Spinal cord (tissue), 10 donors: Measurements from ENCODE around the gene ZNF280A. TPM values are rescaled to one million over a fixed set of nuclear protein-coding genes. Genes with fewer than 3 reads are reported as not detected.

ENCODE experiments used
- DNase-seq, 6 donors: peaks; one replicate each; pipeline versions ENCODE4 v3.0.0 to v3.0.0-alpha.2; 2013 to 2015; ENCODE audit warnings: low spot score in 6 of 6, low read depth in 4 of 6
- H3K27ac ChIP-seq: one replicate; pipeline ENCODE4 v1.5.1; 2013; ENCODE audit warnings: low read depth, low read length, control low read depth
- H3K27me3 ChIP-seq: one replicate; pipeline ENCODE4 v1.6.1; 2013; ENCODE audit warnings: low read length; ENCODE audit not compliant: control insufficient read depth, insufficient read depth
- H3K36me3 ChIP-seq: one replicate; pipeline ENCODE4 v1.6.1; 2013; ENCODE audit warnings: low read length; ENCODE audit not compliant: control insufficient read depth, insufficient read depth
- H3K4me1 ChIP-seq: one replicate; pipeline ENCODE4 v1.6.1; 2013; ENCODE audit warnings: low read length; ENCODE audit not compliant: control insufficient read depth, insufficient read depth
- H3K4me3 ChIP-seq: one replicate; pipeline ENCODE4 v1.5.1; 2013; ENCODE audit warnings: low read depth, low read length, control low read depth
- H3K9me3 ChIP-seq: one replicate; pipeline ENCODE4 v1.6.1; 2013; ENCODE audit warnings: low read length; ENCODE audit not compliant: control insufficient read depth, insufficient read depth
- WGBS: methylation state at CpG from one replicate; pipeline ENCODE4 v1.1.5; 2013; ENCODE audit warnings: missing lambda C conversion rate; ENCODE audit not compliant: insufficient coverage; 5-methylcytosine and 5-hydroxymethylcytosine counted together
- polyA plus RNA-seq, 2 donors: library from polyadenylated mRNA; unstranded; fragments of 120-200 nt; gene quantifications; one replicate each; pipeline ENCODE4 v1.2.1, GENCODE V29; 2013; ENCODE audit not compliant: insufficient read length in 2 of 2
- total RNA-seq, 2 donors: library from RNA; depleted of rRNA in 1 of 2; stranded (reverse); fragments of 120-200 nt in 1 of 2; fragments of >200 nt in 1 of 2; gene quantifications; one replicate each; pipeline versions ENCODE4 v1.2.3 to v1.2.4, GENCODE V29; 2013 to 2014
- donor health status: healthy.

ZNF280A gene
- total and polyA plus RNA-seq, 4 donors, result 0.10 to 0.50 (median 0.18) TPM; not detected in 1

DNA sequence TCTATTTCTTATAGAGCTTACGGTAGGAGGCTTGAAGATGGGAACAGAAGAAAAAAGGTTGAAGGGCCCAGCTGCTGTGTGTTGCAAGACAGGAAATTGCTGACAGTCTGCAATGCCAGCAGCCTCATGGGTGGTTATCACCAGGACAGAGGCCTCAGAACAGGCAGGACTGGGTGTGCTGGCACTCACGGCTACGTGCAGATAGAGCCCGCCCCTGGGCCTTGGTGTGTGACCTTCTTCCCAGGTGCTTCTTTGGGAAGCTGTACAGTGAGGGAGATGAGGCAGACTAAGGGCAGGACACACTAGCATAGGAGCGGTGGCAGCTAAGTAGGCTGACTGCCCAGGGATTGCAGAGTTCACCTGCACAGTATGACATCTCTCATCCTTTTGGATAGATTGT, 26.4 kb upstream of the ZNF280A start:
- no peaks in the 10 kb centered on the region for H3K36me3 ChIP-seq
- 74% methylated on average over 4 of the region's 5 CpGs for WGBS
- H3K4me1 ChIP-seq, result no peaks in the 10 kb centered on the region
- H3K9me3 ChIP-seq, result no peaks in the 10 kb centered on the region
- no peaks in the 10 kb centered on the region for H3K27me3 ChIP-seq
- no peak for DNase-seq
- H3K4me3 ChIP-seq, result no peak overlapping the region
- H3K27ac ChIP-seq, result no peak overlapping the region

DNA sequence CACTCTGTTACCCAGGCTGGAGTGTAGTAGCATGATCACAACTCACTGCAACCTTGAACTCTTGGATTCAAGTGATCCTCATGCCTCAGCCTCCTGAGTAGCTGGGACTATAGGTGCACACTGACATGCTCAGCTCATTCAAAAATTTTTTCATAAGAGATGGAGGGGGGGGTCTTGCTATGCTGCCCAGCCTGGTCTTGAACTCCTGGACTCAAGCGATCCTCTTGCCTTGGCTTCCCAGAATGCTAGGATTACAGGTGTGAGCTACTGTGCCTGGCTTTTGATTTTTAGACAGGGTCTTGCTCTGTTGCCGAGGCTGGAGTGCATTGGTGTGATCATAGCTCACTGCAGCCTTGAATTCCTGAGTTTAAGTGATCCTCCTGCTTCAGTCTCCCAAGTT, 25.0 kb upstream of the ZNF280A start:
- no peak for DNase-seq
- Histone ChIP-seq H3K27ac (no peak overlapping the region), H3K4me1 (no peaks in the 10 kb centered on the region), H3K27me3 (no peaks in the 10 kb centered on the region), H3K4me3 (no peak overlapping the region), H3K36me3 (no peaks in the 10 kb centered on the region), H3K9me3 (no peaks in the 10 kb centered on the region)
- WGBS, result 94% methylated on average over 2 of the region's 2 CpGs

DNA sequence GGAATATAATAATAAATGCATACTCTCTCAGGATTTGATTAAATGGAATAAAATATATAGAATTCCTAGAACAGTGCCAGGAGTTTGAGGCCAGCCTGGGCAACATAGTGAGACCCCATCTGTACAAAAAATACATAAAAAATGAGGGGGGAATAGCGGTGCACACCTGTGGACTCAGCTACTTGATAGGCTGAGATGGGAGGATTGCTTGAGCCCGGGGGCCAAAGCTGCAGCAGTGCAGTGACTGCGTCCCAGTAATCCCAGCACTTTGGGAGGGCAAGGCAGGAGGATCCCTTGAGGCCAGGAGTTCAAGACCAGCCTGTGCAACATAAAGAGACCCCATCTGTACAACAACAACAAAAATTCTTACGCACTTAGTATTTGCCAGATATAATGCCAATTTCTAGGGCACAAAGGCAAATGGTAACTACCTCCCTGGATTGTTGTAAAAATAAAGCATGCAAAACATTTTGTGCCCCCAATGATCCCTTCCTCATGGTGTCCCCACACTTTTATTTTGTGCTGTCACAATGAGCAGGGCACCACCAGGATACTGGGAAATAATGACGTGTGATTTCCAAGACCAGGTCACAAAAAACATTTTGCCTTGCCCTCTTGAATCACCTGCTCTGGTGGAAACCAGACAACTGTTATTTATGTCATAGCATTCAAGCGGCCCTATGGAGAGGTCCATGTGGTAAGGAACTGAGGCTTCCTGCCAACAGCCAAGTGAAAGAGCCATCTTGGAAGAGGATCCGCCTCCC, 18.3 kb upstream of the ZNF280A start:
- H3K27me3 ChIP-seq, result peaks cover 2% of the 10 kb centered on the region
- DNase-seq, result no peak
- H3K4me3 ChIP-seq, result no peak overlapping the region
- H3K4me1 ChIP-seq, result no peaks in the 10 kb centered on the region
- no peak overlapping the region for H3K27ac ChIP-seq
- no peaks in the 10 kb centered on the region for H3K36me3 ChIP-seq
- no peaks in the 10 kb centered on the region for H3K9me3 ChIP-seq
- 69% methylated on average over 5 of the region's 7 CpGs for WGBS

DNA sequence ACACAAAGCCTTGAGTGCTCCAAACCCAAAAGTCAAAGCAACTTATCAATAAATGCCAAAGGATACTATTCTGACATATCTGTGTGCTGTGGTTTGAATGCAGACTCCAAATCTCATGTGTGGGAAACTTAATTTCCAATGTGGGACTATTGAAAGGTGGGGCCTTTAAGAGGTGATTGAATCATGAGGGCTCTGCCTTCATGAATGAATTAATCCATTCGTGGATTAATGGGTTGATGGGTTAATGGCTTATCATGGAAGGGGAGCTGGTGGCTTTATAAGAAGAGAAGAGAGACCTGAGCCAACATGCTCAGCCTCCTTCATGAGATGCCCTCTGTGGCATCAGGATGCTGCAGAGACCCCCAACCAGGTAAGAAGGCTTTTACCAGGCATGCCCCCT, 16.8 kb upstream of the ZNF280A start:
- no peaks in the 10 kb centered on the region for H3K36me3 ChIP-seq
- no peaks in the 10 kb centered on the region for H3K9me3 ChIP-seq
- whole genome bisulfite sequencing, result 43% methylated on average over 1 of the region's 1 CpG
- H3K27me3 ChIP-seq, result peaks cover 2% of the 10 kb centered on the region
- H3K4me1 ChIP-seq, result no peaks in the 10 kb centered on the region
- DNase-seq, result no peak
- H3K27ac ChIP-seq, result no peak overlapping the region
- H3K4me3 ChIP-seq, result no peak overlapping the region

DNA sequence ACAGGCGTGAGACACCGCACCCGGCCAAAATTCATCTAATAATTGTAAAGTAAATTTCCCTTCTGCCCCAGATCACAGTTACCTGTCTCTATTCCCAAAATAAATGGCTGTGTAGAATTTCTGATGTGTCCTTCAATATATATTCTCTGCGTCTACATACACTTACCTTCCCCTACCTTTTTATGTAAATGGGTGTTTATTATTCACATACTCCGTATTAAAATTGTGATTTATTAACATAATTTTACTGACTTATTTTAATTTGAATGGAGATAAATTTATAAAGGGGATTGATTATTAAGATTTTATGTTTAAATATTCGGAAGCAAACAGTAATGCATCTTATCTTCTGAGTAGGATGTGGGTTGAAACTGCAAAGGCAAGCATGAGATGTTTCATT, 16.4 kb upstream of the ZNF280A start:
- WGBS, result no CpG with 5 or more reads among the region's 6 CpGs

DNA sequence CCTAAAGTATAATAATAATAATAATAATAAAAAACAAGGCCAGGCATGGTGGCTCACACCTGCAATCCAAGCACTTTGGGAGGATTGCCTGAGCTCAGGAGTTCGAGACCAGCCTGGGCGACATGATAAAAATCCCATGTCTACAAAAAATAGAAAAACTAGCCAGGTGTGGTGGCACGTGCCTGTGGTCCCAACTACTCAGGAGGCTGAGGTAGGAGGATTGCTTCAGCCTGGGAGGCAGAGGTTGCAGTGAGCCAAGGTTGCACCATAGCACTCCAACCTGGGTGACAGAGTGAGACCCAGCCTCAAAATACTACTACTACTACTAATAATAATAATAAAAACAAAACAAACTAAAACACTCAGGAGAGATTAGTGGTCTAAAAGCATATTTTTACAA, 15.6 kb upstream of the ZNF280A start:
- peaks cover 2% of the 10 kb centered on the region for H3K27me3 ChIP-seq

More for the DNA sequence above, 16.4 kb upstream of the ZNF280A start:
- no peak overlapping the region for H3K27ac ChIP-seq
- peaks cover 2% of the 10 kb centered on the region for H3K27me3 ChIP-seq
- no peak for DNase-seq
- H3K9me3 ChIP-seq, result no peaks in the 10 kb centered on the region
- no peaks in the 10 kb centered on the region for H3K36me3 ChIP-seq
- H3K4me1 ChIP-seq, result no peaks in the 10 kb centered on the region
- H3K4me3 ChIP-seq, result no peak overlapping the region

DNA sequence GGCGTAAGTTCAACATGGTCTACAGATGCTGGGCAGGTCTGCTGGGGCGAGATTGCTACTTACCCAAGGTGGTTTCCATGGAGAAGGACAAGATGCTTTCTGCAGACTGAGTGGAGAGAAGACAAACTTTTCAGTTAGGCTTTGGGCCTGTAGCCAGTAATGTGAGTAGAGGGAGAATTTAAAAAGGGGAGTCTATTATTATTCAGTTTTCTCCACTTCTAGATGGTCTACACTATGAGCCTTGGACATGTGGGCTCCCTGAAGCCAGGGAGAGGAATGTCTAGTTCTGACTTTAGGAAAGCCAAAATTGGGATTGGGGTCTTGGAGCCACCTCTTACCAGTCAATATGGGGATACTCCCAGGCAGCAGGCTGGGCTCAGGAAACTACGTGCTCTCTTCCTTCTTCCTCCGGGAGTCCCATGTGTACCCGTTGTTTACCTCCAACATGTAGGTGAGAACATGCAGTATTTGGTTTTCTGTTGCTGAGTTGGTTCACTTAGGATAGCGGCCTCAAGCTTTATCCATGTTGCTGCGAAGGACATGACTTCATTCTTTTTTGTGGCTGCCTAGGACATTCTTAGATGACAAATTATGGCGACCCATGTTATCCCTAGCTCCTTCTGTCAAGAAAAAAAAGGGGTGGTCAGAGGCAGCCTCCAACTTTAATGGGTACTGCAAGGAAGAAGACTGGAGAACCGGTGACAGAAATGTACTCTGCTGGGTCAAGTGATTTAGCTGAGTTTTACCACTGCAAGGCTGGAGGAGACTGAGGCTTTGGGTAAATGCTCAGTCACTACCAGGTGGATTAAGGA, 14.7 kb upstream of the ZNF280A start:
- Histone ChIP-seq H3K36me3 (no peaks in the 10 kb centered on the region), H3K27ac (no peak overlapping the region), H3K27me3 (peaks cover 2% of the 10 kb centered on the region), H3K9me3 (no peaks in the 10 kb centered on the region), H3K4me1 (no peaks in the 10 kb centered on the region), H3K4me3 (no peak overlapping the region)
- 86% methylated on average over 7 of the region's 9 CpGs for WGBS
- no peak for DNase-seq

More for the DNA sequence above, 15.6 kb upstream of the ZNF280A start:
- H3K9me3 ChIP-seq, result no peaks in the 10 kb centered on the region
- H3K36me3 ChIP-seq, result no peaks in the 10 kb centered on the region
- DNase-seq, result no peak
- no peaks in the 10 kb centered on the region for H3K4me1 ChIP-seq
- no peak overlapping the region for H3K4me3 ChIP-seq
- 80% methylated on average over 2 of the region's 3 CpGs for WGBS
- H3K27ac ChIP-seq, result no peak overlapping the region

DNA sequence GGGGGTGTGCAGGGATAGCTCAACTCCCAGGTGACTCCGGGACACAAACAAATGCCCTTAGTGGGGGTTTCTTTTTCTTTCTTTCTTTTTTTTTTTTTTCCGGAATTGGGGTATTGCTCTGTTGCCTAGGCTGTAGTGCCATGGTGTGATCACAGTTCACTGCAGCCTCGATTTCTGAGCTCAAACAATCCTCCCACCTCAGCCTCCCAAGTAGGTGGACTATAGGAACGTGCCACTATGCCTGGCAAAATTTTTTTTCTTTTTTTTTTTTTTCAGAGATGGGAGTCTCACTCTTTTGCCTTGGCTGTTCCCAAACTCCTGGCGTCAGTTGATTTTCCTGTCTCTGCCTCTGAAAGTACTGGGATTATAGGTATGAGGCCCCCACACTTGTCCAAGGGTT, 13.8 kb upstream of the ZNF280A start:
- Histone ChIP-seq H3K4me1 (no peaks in the 10 kb centered on the region), H3K9me3 (no peaks in the 10 kb centered on the region), H3K27ac (no peak overlapping the region), H3K27me3 (peaks cover 2% of the 10 kb centered on the region), H3K4me3 (no peak overlapping the region), H3K36me3 (no peaks in the 10 kb centered on the region)
- 60% methylated on average over 1 of the region's 5 CpGs for WGBS
- no peak for DNase-seq

DNA sequence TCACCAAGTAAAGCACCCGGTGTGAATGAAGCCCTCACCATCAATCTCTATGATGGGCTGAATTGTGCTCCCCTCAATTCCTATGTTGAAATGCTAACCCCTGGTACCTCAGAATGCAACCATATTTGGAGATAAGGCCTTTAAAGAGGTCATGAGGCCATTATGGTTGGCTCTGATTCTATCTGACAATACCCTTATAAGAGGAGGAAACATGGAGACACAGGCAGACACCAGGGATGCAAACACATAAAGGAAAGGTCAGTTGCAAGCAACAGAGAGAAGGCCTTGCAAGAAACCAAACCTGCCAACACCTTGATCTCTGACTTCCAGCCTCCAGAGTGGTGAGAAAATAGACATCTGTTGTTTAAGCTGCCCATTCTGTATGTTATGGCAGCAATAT, 13.3 kb upstream of the ZNF280A start:
- Histone ChIP-seq H3K27me3 (peaks cover under 1% of the 10 kb centered on the region), H3K9me3 (no peaks in the 10 kb centered on the region), H3K4me1 (no peaks in the 10 kb centered on the region), H3K27ac (no peak overlapping the region), H3K36me3 (no peaks in the 10 kb centered on the region), H3K4me3 (no peak overlapping the region)
- WGBS, result no CpG with 5 or more reads among the region's 1 CpG
- no peak for DNase-seq
